Motor neuron (in vitro differentiated cells): ENCODE measurements around the gene RARRES2. TPM values are rescaled to one million over a fixed set of nuclear protein-coding genes. Genes with fewer than 3 reads are reported as not detected.
"Not testable (repeated sequence)": the region's sequence is repeated elsewhere in the genome, so short reads cannot be mapped to it uniquely, and the experiment has no call there.

Experiments used
- ATAC-seq, 8 experiments: fragments of 200-7000 bp; cut with Tn5 transposase; replicated peaks in 6 of 8; 2 replicates each; pipeline ENCODE4 v1.8.0; 2021; ENCODE audit warnings: mild to moderate bottlenecking in 8 of 8, moderate library complexity in 8 of 8
- H3K27ac ChIP-seq, 2 donors: fragments of 250-450 bp; sonication (Bioruptor Pico); 2 replicates each; pipeline ENCODE4 v1.9.0; 2021; ENCODE audit warnings: antibody characterized with exemption in 2 of 2, mild to moderate bottlenecking in 2 of 2, moderate library complexity in 1 of 2
- H3K4me1 ChIP-seq, 2 donors: fragments of 250-450 bp; sonication (Bioruptor Pico); replicated peaks in 1 of 2; 2 replicates each; pipeline ENCODE4 v1.6.1; 2021; ENCODE audit warnings: antibody characterized with exemption in 2 of 2, mild to moderate bottlenecking in 2 of 2, moderate library complexity in 1 of 2
- H3K4me3 ChIP-seq, 5 donors: fragments of 250-450 bp; sonication (Bioruptor Pico); 2 replicates each; pipeline ENCODE4 v1.9.0; 2021; ENCODE audit warnings: antibody characterized with exemption in 5 of 5, mild to moderate bottlenecking in 5 of 5, moderate library complexity in 4 of 5
- WGBS, 10 experiments: fragments of 450-650 bp; shearing (Covaris generic); methylation state at CpG; one replicate each; pipeline ENCODE4 v1.0.0; 2022; 5-methylcytosine and 5-hydroxymethylcytosine counted together
- in situ Hi-C, 9 experiments: fragments of 400-800 bp; cut with MboI; loops; one replicate each; pipeline ENCODE4 v1.15.0; 2021; ENCODE audit warnings: low sequenced_read_pairs in 9 of 9, low pct_unique_long_range_greater_than_20kb in 2 of 9; ENCODE audit not compliant: unreplicated experiment in 9 of 9
- total RNA-seq, 8 experiments: library from RNA; unstranded; fragments of 300-600 nt; gene quantifications; 2 replicates each; pipeline versions ENCODE4 v1.2.3 to v1.2.4, GENCODE V29; 2022

The RARRES2 gene
- total RNA-seq, 8 experiments from 2014 or later, result 0.35 to 83.5 (median 12.3) TPM

- H3K4me1 ChIP-seq, H3K27ac ChIP-seq, H3K4me3 ChIP-seq, ATAC-seq, in situ Hi-C loops: not testable (repeated sequence)
- 41 to 100% (median 87%) methylated on average over 2 to 7 of the region's 7 CpGs; no CpG with 5 or more reads in 1 of the 10 experiments for WGBS, 10 experiments
Measured at GRCh38 chr7:150312649-150313366, 28.6 kb downstream of the RARRES2 start.

GRCh38 chr7:150311711-150312110 lies 29.7 kb downstream of the RARRES2 start:
- H3K4me1 ChIP-seq, result no peaks in the 10 kb centered on the region
- peak in 2 of 8 experiments; percentile 48 to 65 for ATAC-seq
- H3K4me3 ChIP-seq, result no peak overlapping the region
- in situ Hi-C loops, result no loop called here
- H3K27ac ChIP-seq, result no peak overlapping the region
- WGBS, 10 experiments, result 29 to 100% (median 67%) methylated on average over 1 to 5 of the region's 5 CpGs

GRCh38 chr7:150311146-150311545 lies 30.3 kb downstream of the RARRES2 start:
- in situ Hi-C loops, result no loop called here
- no peaks in the 10 kb centered on the region for H3K4me1 ChIP-seq
- H3K27ac ChIP-seq, result no peak overlapping the region
- H3K4me3 ChIP-seq, result no peak overlapping the region
- no peak for ATAC-seq
- WGBS, 10 experiments, result 33 to 95% (median 72%) methylated on average over 1 to 4 of the region's 4 CpGs; no CpG with 5 or more reads in 2 of the 10 experiments

GRCh38 chr7:150308575-150308974 lies 32.9 kb downstream of the RARRES2 start:
- H3K27ac ChIP-seq, result no peak overlapping the region
- no peaks in the 10 kb centered on the region for H3K4me1 ChIP-seq
- no peak overlapping the region for H3K4me3 ChIP-seq
- in situ Hi-C loops, result no loop called here
- no peak for ATAC-seq

GRCh38 chr7:150307904-150308303 lies 33.5 kb downstream of the RARRES2 start:
- 47 to 89% (median 67%) methylated on average over 1 to 9 of the region's 9 CpGs; no CpG with 5 or more reads in 2 of the 10 experiments for WGBS, 10 experiments
- no peak for ATAC-seq
- Histone ChIP-seq H3K4me3 (no peak overlapping the region), H3K27ac (no peak overlapping the region), H3K4me1 (no peaks in the 10 kb centered on the region)
- in situ Hi-C loops, result no loop called here

- in situ Hi-C loops, result no loop called here
- H3K4me1 ChIP-seq, result no peaks in the 10 kb centered on the region
- WGBS, 10 experiments, result 8 to 88% (median 62%) methylated on average over 1 to 3 of the region's 3 CpGs
- H3K4me3 ChIP-seq, result no peak overlapping the region
- H3K27ac ChIP-seq, result no peak overlapping the region
- ATAC-seq, result no peak
Measured at GRCh38 chr7:150307129-150307528, 34.3 kb downstream of the RARRES2 start.

GRCh38 chr7:150306377-150306776 lies 35.1 kb downstream of the RARRES2 start:
- in situ Hi-C loops, ATAC-seq: not testable (repeated sequence)

GRCh38 chr7:150305903-150306284 lies 35.5 kb downstream of the RARRES2 start:
- 0 to 100% methylated on average over 1 of the region's 2 CpGs; no CpG with 5 or more reads in 8 of the 10 experiments for WGBS, 10 experiments
- in situ Hi-C loops, ATAC-seq: not testable (repeated sequence)

More at GRCh38 chr7:150306377-150306776, 35.1 kb downstream of the RARRES2 start:
- H3K4me1 ChIP-seq, H3K4me3 ChIP-seq, H3K27ac ChIP-seq: not testable (repeated sequence)
- 50 to 100% (median 80%) methylated on average over 1 to 4 of the region's 5 CpGs; no CpG with 5 or more reads in 5 of the 10 experiments for WGBS, 10 experiments

GRCh38 chr7:150305259-150305902 lies 36.0 kb downstream of the RARRES2 start:
- ATAC-seq, result peak in 2 of 8 experiments; percentile 51 to 75
- in situ Hi-C loops, H3K27ac ChIP-seq, H3K4me3 ChIP-seq, H3K4me1 ChIP-seq: not testable (repeated sequence)
- WGBS, 10 experiments, result 20 to 100% (median 100%) methylated on average over 1 to 2 of the region's 11 CpGs; no CpG with 5 or more reads in 5 of the 10 experiments

More at GRCh38 chr7:150305903-150306284, 35.5 kb downstream of the RARRES2 start:
- H3K27ac ChIP-seq, H3K4me3 ChIP-seq, H3K4me1 ChIP-seq: not testable (repeated sequence)

GRCh38 chr7:150304499-150305258 lies 36.8 kb downstream of the RARRES2 start:
- H3K4me3 ChIP-seq, H3K4me1 ChIP-seq, H3K27ac ChIP-seq, in situ Hi-C loops: not testable (repeated sequence)
- 0 to 100% (median 60%) methylated on average over 1 of the region's 8 CpGs; no CpG with 5 or more reads in 7 of the 10 experiments for WGBS, 10 experiments
- ATAC-seq, result peak in 3 of 8 experiments; percentile 44 to 74 (median 69)

- in situ Hi-C loops, result not testable (repeated sequence)
- peak in 1 of 8 experiments; percentile 51 for ATAC-seq
- WGBS, 10 experiments, result 100% methylated on average over 1 of the region's 1 CpG; no CpG with 5 or more reads in 9 of the 10 experiments
Measured at GRCh38 chr7:150302908-150303310, 38.5 kb downstream of the RARRES2 start.

GRCh38 chr7:150297978-150298377 lies 43.5 kb downstream of the RARRES2 start:
- in situ Hi-C loops, result loop anchor here in 1 of 9 experiments (25.0 kb wide), 1 partner anchor 114 kb away; a partner anchor contains a TSS
- H3K27ac ChIP-seq, H3K4me3 ChIP-seq, H3K4me1 ChIP-seq: not testable (repeated sequence)
- ATAC-seq, result peak in 2 of 8 experiments; percentile 27 to 58

More at GRCh38 chr7:150302908-150303310, 38.5 kb downstream of the RARRES2 start:
- not testable (repeated sequence) for H3K4me3 ChIP-seq, H3K4me1 ChIP-seq, H3K27ac ChIP-seq

- ATAC-seq, H3K27ac ChIP-seq, H3K4me3 ChIP-seq, H3K4me1 ChIP-seq: not testable (repeated sequence)
- 0% methylated on average over 1 of the region's 10 CpGs; no CpG with 5 or more reads in 9 of the 10 experiments for WGBS, 10 experiments
- in situ Hi-C loops, result loop anchor here in 1 of 9 experiments (25.0 kb wide), 1 partner anchor 115 kb away; a partner anchor contains a TSS
Measured at GRCh38 chr7:150296802-150297201, 44.6 kb downstream of the RARRES2 start.
